ENCODE data around the gene HIC1.

HIC1 gene

DNA sequence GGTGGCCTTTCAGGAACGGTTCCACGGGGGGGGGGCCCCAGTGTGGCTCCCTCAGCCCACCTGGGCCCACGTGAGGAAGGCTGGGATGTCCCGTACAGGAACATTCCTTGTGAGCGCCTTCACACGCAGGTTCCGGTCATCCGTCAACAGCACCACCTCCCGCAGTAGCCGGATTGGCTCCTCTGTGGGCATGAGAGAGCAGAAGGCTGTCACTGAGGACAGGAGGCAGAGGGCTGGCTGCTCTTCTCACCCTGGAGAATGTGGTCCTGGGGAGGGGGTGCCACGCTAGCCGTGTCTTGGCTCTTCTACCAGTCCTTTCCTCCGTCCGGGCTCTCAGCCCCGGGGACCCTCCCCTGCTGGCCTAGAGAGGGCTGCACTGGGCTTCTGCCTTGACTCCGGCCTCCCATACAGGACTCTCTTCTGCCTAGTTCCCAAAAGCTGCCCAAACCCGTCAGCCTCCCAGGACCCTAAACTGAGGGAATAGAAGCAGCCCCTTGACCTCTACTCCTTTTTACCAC, 6.6 kb downstream of the HIC1 start:
- H3K27ac ChIP-seq (ENCODE audit: insufficient read depth, low read length, poor library complexity, severe bottlenecking): no peak overlapping the region
- H3K9me3 ChIP-seq (ENCODE audit: control insufficient read depth, low read length): no peaks in the 10 kb centered on the region
- no peak overlapping the region for H3K4me3 ChIP-seq (ENCODE audit: insufficient read depth, low read depth, low read length, poor library complexity, severe bottlenecking)
- no peak for DNase-seq
- H3K27me3 ChIP-seq (replicated peaks; ENCODE audit: control insufficient read depth, insufficient read depth, low read length, poor library complexity, severe bottlenecking): no peaks in the 10 kb centered on the region
- peaks cover 49% of the 10 kb centered on the region for H3K36me3 ChIP-seq (ENCODE audit: control insufficient read depth, insufficient read depth, low read length)
- H3K4me1 ChIP-seq (ENCODE audit: control insufficient read depth, insufficient read depth, low read length, poor library complexity, severe bottlenecking): peaks cover 3% of the 10 kb centered on the region

GRCh38 chr17:2062571-2063183, 7.8 kb downstream of the HIC1 start:
- H3K27me3 ChIP-seq (replicated peaks; ENCODE audit: control insufficient read depth, insufficient read depth, low read length, poor library complexity, severe bottlenecking): no peaks in the 10 kb centered on the region
- no peak for DNase-seq
- no peaks in the 10 kb centered on the region for H3K4me1 ChIP-seq (ENCODE audit: control insufficient read depth, insufficient read depth, low read length, poor library complexity, severe bottlenecking)
- H3K36me3 ChIP-seq (ENCODE audit: control insufficient read depth, insufficient read depth, low read length): peaks cover 59% of the 10 kb centered on the region
- H3K4me3 ChIP-seq (ENCODE audit: insufficient read depth, low read depth, low read length, poor library complexity, severe bottlenecking): no peak overlapping the region
- no peak overlapping the region for H3K27ac ChIP-seq (ENCODE audit: insufficient read depth, low read length, poor library complexity, severe bottlenecking)
- no peaks in the 10 kb centered on the region for H3K9me3 ChIP-seq (ENCODE audit: control insufficient read depth, low read length)

DNA sequence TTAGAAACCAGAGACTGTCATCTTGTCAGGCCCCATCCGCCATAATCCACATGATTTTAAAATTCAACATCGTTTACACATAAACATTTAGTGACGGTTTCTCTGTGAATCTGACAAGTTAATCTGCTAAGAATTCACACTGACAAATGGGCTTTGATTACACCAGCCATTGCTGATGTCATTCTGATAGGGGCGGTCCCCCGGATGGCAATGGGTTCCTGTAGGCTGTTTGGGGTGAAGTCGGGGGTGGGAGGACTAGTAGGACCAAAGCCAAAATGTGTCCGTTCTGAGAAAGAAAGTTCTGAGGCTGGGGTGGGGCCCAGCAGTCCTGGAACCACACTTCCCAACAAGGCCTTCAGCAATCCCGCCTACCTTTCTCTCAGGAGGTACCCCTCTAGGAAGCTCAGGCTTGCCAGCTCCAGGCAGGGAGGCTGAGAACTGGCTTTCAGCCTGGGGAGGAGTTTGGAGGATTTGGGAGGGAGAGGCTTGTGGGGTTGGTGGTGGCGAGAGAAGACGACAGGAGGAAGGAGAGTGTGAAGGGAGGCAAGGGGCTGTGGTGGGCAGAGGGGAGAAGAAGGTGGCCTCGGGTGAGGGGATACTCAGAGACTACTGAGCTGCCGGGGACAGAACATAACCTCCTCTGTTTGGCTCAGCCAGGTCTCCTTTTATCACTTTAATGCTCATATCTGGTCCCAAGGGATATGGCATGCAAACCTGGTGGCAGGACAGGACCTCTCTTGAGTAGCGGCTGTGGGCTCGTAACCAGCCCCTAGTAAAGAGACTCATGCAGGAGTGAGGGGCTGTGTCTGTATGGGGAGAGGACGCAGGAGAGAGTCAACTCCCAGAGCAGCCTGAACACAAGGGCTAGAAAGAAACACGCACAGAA, 8.6 kb downstream of the HIC1 start:
- Histone ChIP-seq H3K4me3 (ENCODE audit: insufficient read depth, low read depth, low read length, poor library complexity, severe bottlenecking) (no peak overlapping the region), H3K27me3 (replicated peaks; ENCODE audit: control insufficient read depth, insufficient read depth, low read length, poor library complexity, severe bottlenecking) (no peaks in the 10 kb centered on the region), H3K9me3 (ENCODE audit: control insufficient read depth, low read length) (no peaks in the 10 kb centered on the region), H3K27ac (ENCODE audit: insufficient read depth, low read length, poor library complexity, severe bottlenecking) (no peak overlapping the region), H3K4me1 (ENCODE audit: control insufficient read depth, insufficient read depth, low read length, poor library complexity, severe bottlenecking) (no peaks in the 10 kb centered on the region), H3K36me3 (ENCODE audit: control insufficient read depth, insufficient read depth, low read length) (peaks cover 67% of the 10 kb centered on the region)
- DNase-seq: no peak

- peaks cover 72% of the 10 kb centered on the region for H3K36me3 ChIP-seq (ENCODE audit: control insufficient read depth, insufficient read depth, low read length)
- DNase-seq: no peak
- H3K27ac ChIP-seq (ENCODE audit: insufficient read depth, low read length, poor library complexity, severe bottlenecking): no peak overlapping the region
Observed at GRCh38 chr17:2064147-2064489, 9.2 kb downstream of the HIC1 start.

GRCh38 chr17:2064520-2064971, 9.6 kb downstream of the HIC1 start:
- H3K36me3 ChIP-seq (ENCODE audit: control insufficient read depth, insufficient read depth, low read length): peaks cover 72% of the 10 kb centered on the region
- no peaks in the 10 kb centered on the region for H3K9me3 ChIP-seq (ENCODE audit: control insufficient read depth, low read length)
- no peaks in the 10 kb centered on the region for H3K27me3 ChIP-seq (replicated peaks; ENCODE audit: control insufficient read depth, insufficient read depth, low read length, poor library complexity, severe bottlenecking)
- no peak overlapping the region for H3K4me3 ChIP-seq (ENCODE audit: insufficient read depth, low read depth, low read length, poor library complexity, severe bottlenecking)
- H3K27ac ChIP-seq (ENCODE audit: insufficient read depth, low read length, poor library complexity, severe bottlenecking): no peak overlapping the region
- no peaks in the 10 kb centered on the region for H3K4me1 ChIP-seq (ENCODE audit: control insufficient read depth, insufficient read depth, low read length, poor library complexity, severe bottlenecking)
- no peak for DNase-seq

More at GRCh38 chr17:2064147-2064489, 9.2 kb downstream of the HIC1 start:
- no peaks in the 10 kb centered on the region for H3K9me3 ChIP-seq (ENCODE audit: control insufficient read depth, low read length)
- no peaks in the 10 kb centered on the region for H3K27me3 ChIP-seq (replicated peaks; ENCODE audit: control insufficient read depth, insufficient read depth, low read length, poor library complexity, severe bottlenecking)
- H3K4me3 ChIP-seq (ENCODE audit: insufficient read depth, low read depth, low read length, poor library complexity, severe bottlenecking): no peak overlapping the region
- no peaks in the 10 kb centered on the region for H3K4me1 ChIP-seq (ENCODE audit: control insufficient read depth, insufficient read depth, low read length, poor library complexity, severe bottlenecking)

DNA sequence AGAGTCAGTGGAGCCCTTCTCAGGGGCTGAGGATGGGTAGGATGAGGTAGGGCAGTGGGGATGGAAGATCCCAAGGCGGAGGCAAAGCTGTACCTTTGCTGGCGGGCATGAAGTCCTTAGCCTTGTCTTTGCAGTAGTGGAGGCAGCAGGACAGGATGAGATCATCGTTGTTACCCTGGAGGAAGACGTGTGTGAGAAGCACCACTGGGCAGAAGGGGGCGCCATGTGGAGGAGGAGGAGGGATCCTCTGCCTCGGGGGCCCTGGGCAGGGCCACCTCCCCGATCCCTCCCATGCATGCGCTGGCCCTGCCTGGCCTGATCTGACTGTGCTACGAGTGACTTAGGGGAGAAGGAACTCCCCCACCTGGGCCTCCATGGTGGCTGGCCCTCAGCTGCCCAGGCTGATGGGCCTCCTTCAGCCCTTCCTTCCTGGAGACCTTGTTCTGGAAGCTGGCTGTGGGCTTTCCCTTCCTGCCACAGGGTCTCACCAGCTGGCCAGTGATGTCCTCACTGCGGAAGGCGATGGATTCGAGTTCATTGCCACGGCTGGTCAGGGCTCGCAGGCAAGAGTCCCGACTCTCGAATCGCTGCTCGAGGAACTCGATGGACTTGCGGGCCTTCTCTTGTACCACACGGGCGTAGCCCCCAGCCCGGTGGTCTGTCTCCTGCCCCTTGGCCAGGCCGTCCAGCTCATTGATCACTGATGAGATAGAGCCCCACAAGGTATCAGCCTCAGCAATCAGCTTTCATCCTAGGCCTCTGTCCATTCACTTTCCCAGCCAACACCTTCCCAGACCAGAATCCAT, 10.3 kb downstream of the HIC1 start:
- Histone ChIP-seq H3K4me1 (ENCODE audit: control insufficient read depth, insufficient read depth, low read length, poor library complexity, severe bottlenecking) (no peaks in the 10 kb centered on the region), H3K4me3 (ENCODE audit: insufficient read depth, low read depth, low read length, poor library complexity, severe bottlenecking) (no peak overlapping the region)
- DNase-seq: no peak

GRCh38 chr17:2065949-2066400, 11.1 kb downstream of the HIC1 start:
- H3K4me3 ChIP-seq (ENCODE audit: insufficient read depth, low read depth, low read length, poor library complexity, severe bottlenecking): no peak overlapping the region
- peaks cover 64% of the 10 kb centered on the region for H3K36me3 ChIP-seq (ENCODE audit: control insufficient read depth, insufficient read depth, low read length)
- H3K27me3 ChIP-seq (replicated peaks; ENCODE audit: control insufficient read depth, insufficient read depth, low read length, poor library complexity, severe bottlenecking): no peaks in the 10 kb centered on the region
- no peaks in the 10 kb centered on the region for H3K4me1 ChIP-seq (ENCODE audit: control insufficient read depth, insufficient read depth, low read length, poor library complexity, severe bottlenecking)
- no peak overlapping the region for H3K27ac ChIP-seq (ENCODE audit: insufficient read depth, low read length, poor library complexity, severe bottlenecking)
- H3K9me3 ChIP-seq (ENCODE audit: control insufficient read depth, low read length): no peaks in the 10 kb centered on the region
- no peak for DNase-seq

More for the DNA sequence above, 10.3 kb downstream of the HIC1 start:
- H3K9me3 ChIP-seq (ENCODE audit: control insufficient read depth, low read length): no peaks in the 10 kb centered on the region
- H3K27me3 ChIP-seq (replicated peaks; ENCODE audit: control insufficient read depth, insufficient read depth, low read length, poor library complexity, severe bottlenecking): no peaks in the 10 kb centered on the region
- H3K36me3 ChIP-seq (ENCODE audit: control insufficient read depth, insufficient read depth, low read length): peaks cover 70% of the 10 kb centered on the region
- H3K27ac ChIP-seq (ENCODE audit: insufficient read depth, low read length, poor library complexity, severe bottlenecking): no peak overlapping the region

DNA sequence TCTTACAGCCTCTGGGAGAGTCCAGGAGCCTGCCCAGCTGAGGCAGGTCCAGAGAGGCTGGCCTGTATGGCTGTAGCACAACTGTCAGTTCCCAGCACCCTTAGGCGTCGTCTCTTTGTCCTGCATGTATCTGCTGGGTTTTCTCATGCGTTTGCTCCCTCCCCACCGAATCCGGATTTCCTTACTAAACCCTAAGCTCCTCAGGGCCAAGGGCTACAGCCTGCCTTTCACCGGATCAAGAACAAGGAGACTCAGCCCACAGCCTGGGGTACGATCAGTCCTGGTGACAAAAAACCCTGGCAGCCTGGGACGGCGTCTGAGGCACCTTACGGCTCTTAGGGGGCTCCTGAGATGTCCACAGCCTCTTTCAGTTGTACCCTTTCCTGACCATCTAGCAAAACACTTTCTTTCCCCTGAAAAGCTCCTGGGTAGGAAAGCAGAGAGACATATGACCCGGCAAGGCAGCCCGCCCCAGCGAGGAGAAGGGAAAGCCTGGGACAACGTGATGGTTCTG, 12.2 kb downstream of the HIC1 start:
- Histone ChIP-seq H3K27me3 (replicated peaks; ENCODE audit: control insufficient read depth, insufficient read depth, low read length, poor library complexity, severe bottlenecking) (no peaks in the 10 kb centered on the region), H3K27ac (ENCODE audit: insufficient read depth, low read length, poor library complexity, severe bottlenecking) (no peak overlapping the region), H3K4me1 (ENCODE audit: control insufficient read depth, insufficient read depth, low read length, poor library complexity, severe bottlenecking) (no peaks in the 10 kb centered on the region), H3K9me3 (ENCODE audit: control insufficient read depth, low read length) (no peaks in the 10 kb centered on the region), H3K4me3 (ENCODE audit: insufficient read depth, low read depth, low read length, poor library complexity, severe bottlenecking) (no peak overlapping the region), H3K36me3 (ENCODE audit: control insufficient read depth, insufficient read depth, low read length) (peaks cover 59% of the 10 kb centered on the region)
- no peak for DNase-seq

- no peak for DNase-seq
- H3K27ac ChIP-seq (ENCODE audit: insufficient read depth, low read length, poor library complexity, severe bottlenecking): no peak overlapping the region
- H3K36me3 ChIP-seq (ENCODE audit: control insufficient read depth, insufficient read depth, low read length): peaks cover 64% of the 10 kb centered on the region
Observed at GRCh38 chr17:2067608-2068024, 12.7 kb downstream of the HIC1 start.

More at GRCh38 chr17:2067608-2068024, 12.7 kb downstream of the HIC1 start:
- no peaks in the 10 kb centered on the region for H3K27me3 ChIP-seq (replicated peaks; ENCODE audit: control insufficient read depth, insufficient read depth, low read length, poor library complexity, severe bottlenecking)
- no peaks in the 10 kb centered on the region for H3K9me3 ChIP-seq (ENCODE audit: control insufficient read depth, low read length)
- no peak overlapping the region for H3K4me3 ChIP-seq (ENCODE audit: insufficient read depth, low read depth, low read length, poor library complexity, severe bottlenecking)
- H3K4me1 ChIP-seq (ENCODE audit: control insufficient read depth, insufficient read depth, low read length, poor library complexity, severe bottlenecking): no peaks in the 10 kb centered on the region
